MM.1S (cell line): Measurements from ENCODE around the gene YAE1.

Source experiments
- EZH2 ChIP-seq: fragments of 300-600 bp; sonication (generic); optimal IDR thresholded peaks from 2 replicates; pipeline ENCODE3; 2017; ENCODE audit warnings: low read depth, mild to moderate bottlenecking, antibody characterized with exemption, low read length, mixed read lengths
- EZH2phosphoT487 ChIP-seq: fragments of 300-600 bp; sonication (generic); IDR thresholded peaks from 2 replicates; pipeline ENCODE4 v1.6.1; 2018; ENCODE audit warnings: antibody characterized with exemption, low read length
- TF ChIP-seq, protein P1 (sequence below): fragments of 300-600 bp; sonication (generic); IDR thresholded peaks from 2 replicates; pipeline ENCODE4 v1.5.1; 2016; ENCODE audit warnings: antibody characterized with exemption, low read length, mixed read lengths

- TF ChIP-seq, protein P1, sequence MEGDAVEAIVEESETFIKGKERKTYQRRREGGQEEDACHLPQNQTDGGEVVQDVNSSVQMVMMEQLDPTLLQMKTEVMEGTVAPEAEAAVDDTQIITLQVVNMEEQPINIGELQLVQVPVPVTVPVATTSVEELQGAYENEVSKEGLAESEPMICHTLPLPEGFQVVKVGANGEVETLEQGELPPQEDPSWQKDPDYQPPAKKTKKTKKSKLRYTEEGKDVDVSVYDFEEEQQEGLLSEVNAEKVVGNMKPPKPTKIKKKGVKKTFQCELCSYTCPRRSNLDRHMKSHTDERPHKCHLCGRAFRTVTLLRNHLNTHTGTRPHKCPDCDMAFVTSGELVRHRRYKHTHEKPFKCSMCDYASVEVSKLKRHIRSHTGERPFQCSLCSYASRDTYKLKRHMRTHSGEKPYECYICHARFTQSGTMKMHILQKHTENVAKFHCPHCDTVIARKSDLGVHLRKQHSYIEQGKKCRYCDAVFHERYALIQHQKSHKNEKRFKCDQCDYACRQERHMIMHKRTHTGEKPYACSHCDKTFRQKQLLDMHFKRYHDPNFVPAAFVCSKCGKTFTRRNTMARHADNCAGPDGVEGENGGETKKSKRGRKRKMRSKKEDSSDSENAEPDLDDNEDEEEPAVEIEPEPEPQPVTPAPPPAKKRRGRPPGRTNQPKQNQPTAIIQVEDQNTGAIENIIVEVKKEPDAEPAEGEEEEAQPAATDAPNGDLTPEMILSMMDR: no peak
- TF ChIP-seq EZH2 (no peak), EZH2phosphoT487 (no peak)
Observed at GRCh38 chr7:39583539-39583938, 17.3 kb downstream of the YAE1 start.
